ENCODE results near the gene P2RX6.
A peak's percentile ranks its signal among the peaks of the same experiment; 100 is the strongest.
"Not testable (repeated sequence)": the region's sequence is repeated elsewhere in the genome, so short reads cannot be mapped to it uniquely, and the experiment has no call there.

Gene P2RX6

GRCh38 chr22:20994128-20994901 lies 20.6 kb upstream of the P2RX6 start:
- no peak for DNase-seq (ENCODE audit: low read depth)

GRCh38 chr22:20994902-20995241 lies 20.1 kb upstream of the P2RX6 start:
- DNase-seq (ENCODE audit: low read depth), result no peak

- DNase-seq (ENCODE audit: low read depth), result no peak
Measured at GRCh38 chr22:20995329-20996030, 19.5 kb upstream of the P2RX6 start.

GRCh38 chr22:20996031-20996410 lies 18.9 kb upstream of the P2RX6 start:
- DNase-seq (ENCODE audit: low read depth), result no peak

GRCh38 chr22:20996598-20997535 lies 18.1 kb upstream of the P2RX6 start:
- DNase-seq (ENCODE audit: low read depth), result no peak

GRCh38 chr22:20997536-20998257 lies 17.3 kb upstream of the P2RX6 start:
- no peak for DNase-seq (ENCODE audit: low read depth)

GRCh38 chr22:20998411-20999336 lies 16.3 kb upstream of the P2RX6 start:
- DNase-seq (ENCODE audit: low read depth), result peak; percentile 53

- DNase-seq (ENCODE audit: low read depth), result no peak
Measured at GRCh38 chr22:20999350-21000206, 15.4 kb upstream of the P2RX6 start.

- no peak for DNase-seq (ENCODE audit: low read depth)
Measured at GRCh38 chr22:21000207-21000986, 14.6 kb upstream of the P2RX6 start.

GRCh38 chr22:21000987-21001600 lies 13.9 kb upstream of the P2RX6 start:
- DNase-seq (ENCODE audit: low read depth), result peak; percentile 30

GRCh38 chr22:21001601-21002325 lies 13.2 kb upstream of the P2RX6 start, which contains the start of gene THAP7:
THAP7 (minus strand) TSS chr22:21002118; CDS start chr22:21001911, 207 bp downstream.
- DNase-seq (ENCODE audit: low read depth), result peak; percentile 95

- DNase-seq (ENCODE audit: low read depth), result no peak
Measured at GRCh38 chr22:21003782-21004181, 11.2 kb upstream of the P2RX6 start.

- not testable (repeated sequence) for DNase-seq (ENCODE audit: low read depth)
Measured at GRCh38 chr22:21009208-21009607, 5.8 kb upstream of the P2RX6 start.

- DNase-seq (ENCODE audit: low read depth), result peak; percentile 60
Measured at GRCh38 chr22:21009638-21010425, 5.1 kb upstream of the P2RX6 start.

- no peak for DNase-seq (ENCODE audit: low read depth)
Measured at GRCh38 chr22:21010426-21011113, 4.4 kb upstream of the P2RX6 start.
